A204.1 (cell line): ENCODE measurements around the gene TTYH1.
"Not testable (repeated sequence)": the region's sequence is repeated elsewhere in the genome, so short reads cannot be mapped to it uniquely, and the experiment has no call there.

ENCODE experiments used
- FAIRE-seq: peaks from 2 replicates; lab custom pipeline; 2012; peaks lifted over from hg19 to GRCh38; lab: Jason Lieb, UNC

Gene TTYH1

DNA sequence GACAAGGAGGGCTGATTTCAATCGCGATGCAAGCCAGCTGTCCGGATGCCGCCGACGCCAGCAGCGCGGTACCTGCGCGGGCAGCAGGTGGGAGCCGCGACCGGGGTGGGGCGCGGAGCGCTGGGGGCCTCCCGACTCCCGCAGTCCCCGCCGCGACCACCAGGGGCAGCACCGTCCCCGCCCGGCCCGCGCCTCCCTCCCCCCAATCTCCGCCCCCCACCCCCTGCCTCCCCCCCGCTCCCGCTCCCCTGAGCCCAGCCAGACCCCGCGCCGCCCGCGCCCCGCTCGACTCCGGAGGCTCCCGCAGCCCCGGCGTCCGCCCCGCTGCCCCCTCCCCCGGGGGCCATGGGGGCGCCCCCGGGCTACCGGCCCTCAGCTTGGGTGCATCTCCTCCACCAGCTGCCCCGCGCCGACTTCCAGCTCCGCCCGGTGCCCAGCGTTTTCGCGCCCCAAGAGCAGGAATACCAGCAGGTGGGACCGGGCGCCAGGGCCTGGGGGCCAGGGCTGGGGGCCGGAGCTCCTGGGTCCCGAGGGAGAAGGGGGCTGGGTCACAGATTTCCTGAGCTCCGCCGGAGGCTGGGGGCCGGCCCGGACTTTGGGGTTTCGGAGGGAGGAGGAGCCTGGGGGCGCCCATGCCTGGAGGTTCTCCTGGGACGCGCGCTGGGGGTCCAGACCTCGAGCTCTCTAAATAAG lies at the start of gene TTYH1:
Gene TTYH1, plus strand, starts transcription at position 257 of the 693 bp plus-strand sequence. Its CDS starts 89 bp downstream, at position 346.
- no peak for FAIRE-seq

DNA sequence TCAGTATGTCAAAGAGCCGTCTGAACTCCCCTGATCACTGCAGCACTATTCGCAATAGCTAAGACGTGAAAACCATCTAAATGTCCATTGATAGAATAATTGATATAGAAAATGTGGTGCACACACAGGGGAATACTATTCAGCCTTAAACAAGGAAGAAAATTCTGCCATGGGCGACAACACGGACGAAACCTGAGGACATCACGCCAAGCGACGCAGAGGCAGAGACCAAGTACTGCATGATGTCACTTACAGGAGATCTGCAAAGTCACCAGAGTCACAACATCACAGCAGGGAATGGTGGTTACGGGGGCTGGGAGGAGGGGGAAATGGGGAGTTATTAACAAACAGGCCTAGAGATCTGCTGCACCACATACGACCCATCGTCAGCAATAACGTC lies 49.5 kb upstream of the TTYH1 start:
- not testable (repeated sequence) for FAIRE-seq

DNA sequence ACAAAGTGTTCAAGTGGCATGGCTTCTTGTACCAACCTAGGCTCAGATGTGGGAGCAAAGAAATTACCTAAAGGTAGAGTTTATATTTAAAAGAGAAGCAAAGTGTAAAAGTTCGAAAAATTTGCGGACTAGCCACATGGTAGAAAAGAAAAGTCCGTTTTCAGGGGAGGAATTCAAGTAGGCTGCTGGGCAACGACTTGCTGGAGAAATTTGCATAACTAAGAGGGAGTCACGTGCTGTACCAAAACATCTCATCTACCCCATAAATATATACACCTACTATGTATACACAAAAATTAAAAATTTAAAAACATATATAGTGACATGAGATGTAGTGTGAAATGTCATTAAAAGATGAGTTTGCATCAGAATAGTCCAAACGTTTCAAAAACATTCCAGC lies 48.5 kb upstream of the TTYH1 start:
- no peak for FAIRE-seq

DNA sequence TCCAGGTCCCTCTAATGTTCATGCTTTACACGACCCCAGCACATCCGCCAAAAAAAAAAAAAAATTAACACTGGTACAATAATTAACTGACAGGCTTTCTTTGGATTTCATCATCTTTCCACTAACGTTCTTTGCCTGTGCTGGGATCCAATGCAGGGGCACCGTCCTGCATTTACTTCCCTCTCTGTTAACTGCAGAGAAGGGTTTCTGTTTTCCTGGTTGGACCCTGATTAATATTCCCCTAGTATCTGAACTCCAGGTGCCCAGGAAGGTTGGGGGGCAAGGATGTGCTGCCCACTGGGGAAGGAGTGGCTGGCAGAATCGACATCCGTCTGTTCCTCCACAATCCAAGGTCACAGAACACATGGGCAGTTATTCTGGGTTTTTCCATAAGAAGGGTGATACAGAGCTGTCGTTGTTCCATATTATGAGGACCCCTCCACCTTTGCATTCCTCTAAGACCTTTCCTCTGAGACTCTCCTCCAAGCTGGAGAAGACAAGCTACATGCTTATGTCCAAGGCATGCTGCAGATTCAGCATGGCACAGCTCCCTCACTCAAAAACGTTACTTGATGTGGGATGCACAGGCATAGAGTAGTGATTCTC lies 46.1 kb upstream of the TTYH1 start:
- no peak for FAIRE-seq

DNA sequence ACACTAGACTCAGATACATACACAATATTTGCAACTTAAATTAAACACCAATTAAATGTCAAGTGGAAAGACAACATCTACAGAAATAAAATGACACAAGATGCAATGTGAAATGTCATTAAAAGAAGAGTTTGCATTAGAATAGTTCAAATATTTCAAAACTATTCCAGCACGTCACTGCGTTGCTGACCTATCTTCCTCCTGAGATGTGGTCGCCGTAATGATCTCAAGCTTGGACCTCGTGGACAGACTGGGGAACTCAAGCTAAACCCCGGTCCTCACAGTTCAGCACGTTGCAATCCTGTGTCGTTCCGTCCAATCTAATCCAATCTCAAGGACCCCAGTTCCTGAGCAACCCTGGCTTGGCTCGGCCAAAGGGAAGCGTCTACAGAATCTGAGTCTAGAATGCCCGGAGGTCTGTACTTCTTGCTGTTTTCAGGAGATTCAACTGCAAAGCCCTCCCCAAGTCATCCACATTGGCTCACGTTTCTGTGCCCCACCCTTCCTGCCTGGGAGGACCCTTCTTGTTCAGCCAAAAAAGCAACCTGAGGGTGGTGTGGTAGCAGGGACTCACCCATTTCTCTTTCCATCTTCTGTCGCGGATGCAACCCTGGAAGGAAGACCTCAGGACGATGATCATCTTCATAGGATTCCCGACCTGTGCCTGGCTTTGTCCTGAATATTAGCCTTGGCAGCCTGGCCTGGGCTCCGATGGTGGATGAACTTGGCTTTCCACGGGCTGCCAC lies 45.4 kb upstream of the TTYH1 start:
- FAIRE-seq: not testable (repeated sequence)

DNA sequence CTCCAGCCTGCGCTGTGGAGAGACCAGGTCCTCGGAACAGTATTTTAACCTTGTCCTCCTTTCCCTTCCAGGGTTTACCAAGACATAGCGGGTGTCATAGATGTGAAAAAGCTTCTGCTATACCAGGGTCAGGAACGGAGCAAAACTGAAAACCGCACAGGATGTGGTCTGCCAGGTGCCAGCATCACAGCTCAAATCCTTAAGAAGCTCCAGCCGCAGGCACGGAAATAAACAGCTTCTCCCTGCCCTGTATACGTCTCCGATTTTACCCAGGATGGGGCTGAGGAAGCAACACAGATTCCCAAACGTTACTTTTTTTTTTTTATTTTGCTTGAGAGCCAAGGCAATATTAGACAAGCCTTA lies 44.8 kb upstream of the TTYH1 start:
- FAIRE-seq: not testable (repeated sequence)

DNA sequence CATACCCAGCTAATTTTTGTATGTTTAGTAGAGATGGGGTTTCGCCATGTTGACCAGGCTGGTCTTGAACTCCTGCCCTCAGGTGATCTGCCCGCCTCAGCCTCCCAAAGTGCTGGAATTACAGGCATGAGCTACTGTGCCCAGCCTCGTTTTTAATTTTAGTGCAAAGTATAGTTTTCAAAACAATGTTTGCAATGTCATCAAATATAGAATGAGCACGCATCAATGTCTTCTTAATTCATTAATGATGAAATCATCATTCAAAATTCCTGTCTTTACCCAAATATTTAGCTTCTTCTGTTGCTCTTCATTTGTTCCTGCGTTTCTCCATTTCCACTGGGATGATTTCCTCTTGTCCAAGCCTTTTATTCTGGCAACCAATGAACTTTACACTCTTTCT lies 43.8 kb upstream of the TTYH1 start:
- FAIRE-seq: not testable (repeated sequence)

DNA sequence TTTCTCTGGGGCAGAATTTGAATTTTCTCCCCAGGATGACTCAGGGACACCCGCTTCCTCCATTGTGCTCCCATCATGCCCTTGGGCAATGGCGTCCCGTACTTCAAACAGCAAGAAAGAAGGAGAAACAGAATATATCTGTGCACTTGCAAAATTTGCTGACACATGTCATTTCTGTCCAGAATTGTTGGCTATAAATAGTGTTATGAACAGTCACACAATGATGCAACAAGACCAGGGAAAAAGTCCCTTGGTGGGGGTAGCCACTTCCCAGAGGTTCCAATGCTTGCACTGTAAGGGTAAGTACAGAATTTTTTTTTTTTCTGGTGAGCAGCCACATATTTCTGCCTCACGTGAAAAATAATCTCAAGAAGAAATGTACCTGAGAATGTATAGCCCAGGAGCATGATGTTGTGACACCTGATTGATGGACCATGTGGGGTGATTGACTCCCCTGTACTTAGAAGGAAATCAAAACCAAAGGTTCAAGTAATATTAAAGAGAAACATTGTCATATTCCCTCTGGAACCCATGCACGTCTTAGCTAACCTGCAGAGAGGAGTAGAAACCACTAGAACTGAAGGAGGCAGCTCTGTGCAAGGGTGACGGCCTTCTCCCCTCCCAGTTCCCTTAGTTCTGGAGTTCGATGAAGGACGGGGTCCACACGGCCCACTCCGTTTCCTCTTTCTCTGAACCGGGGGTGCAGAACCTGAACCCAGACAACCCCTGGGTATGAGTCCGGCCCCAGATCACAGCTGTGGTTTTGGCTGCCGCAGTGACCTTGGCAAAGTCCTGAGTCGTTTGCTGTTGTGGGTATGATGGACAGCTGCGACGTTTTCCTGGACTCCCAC lies 41.3 kb upstream of the TTYH1 start:
- FAIRE-seq: no peak

DNA sequence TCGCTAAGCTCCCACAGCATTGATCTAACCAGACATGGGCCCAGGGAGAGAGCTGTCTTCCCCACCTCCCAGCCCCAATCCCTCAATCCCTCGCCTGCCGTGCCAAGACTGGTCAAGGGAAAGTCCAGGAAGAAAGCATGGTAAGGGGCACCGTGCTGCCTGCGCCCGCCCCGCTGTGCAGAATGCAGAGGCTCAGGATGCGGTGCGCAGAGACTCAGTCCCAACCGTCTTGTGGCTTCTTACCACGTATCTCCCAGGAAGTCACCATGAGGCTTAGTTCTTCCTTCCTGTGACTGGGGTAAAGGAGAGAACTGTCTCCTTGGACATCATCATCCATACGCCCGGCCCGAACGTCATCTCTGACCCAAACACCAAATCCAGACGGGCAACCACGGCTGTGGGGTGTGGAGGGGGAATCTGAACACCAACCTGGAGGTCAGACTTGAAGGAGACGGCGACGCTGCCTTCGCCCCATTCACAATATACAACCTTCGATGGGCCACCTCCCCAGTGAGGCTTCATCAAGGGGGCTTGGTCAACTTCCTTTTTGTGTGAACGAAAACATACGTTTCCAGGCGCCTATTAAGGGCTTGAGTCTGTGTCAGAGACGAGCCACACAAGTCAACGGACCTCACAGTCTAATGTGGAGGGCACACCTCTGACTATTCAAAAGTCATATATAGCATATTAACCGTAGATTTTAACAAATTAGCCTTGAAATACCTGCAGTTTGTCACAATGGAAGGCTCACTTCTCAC lies 39.9 kb upstream of the TTYH1 start:
- not testable (repeated sequence) for FAIRE-seq

DNA sequence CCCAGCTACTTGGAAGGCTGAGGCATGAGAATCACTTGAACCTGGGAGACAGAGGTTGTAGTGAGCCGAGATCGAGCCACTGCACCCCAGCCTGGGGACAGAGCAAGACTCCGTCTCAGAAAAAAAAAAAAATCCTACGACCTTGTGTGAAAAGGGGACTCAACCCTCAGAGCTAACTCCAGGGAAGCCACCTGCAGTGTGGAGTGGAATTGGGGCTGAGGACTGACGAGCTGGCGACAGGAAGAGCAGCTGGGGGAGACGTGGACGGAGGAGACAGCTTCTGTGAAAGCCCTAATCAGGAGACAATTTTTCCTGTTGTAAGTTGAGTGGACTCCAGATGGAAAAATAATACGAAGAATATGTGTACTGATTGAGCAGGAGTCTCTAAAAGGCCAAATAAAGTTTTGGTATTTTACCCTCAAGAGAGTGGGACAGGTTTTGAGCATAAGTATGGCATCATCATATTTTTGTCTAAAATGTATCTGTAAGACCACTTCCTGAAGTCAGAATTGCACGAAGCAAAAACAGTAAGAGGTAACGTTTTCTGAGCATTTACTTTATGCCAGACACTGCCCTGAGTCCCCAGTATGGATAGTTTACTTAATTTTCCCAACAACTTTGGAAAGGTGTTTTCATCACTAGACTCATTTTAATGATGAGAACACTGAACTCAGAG lies 38.5 kb upstream of the TTYH1 start:
- no peak for FAIRE-seq

DNA sequence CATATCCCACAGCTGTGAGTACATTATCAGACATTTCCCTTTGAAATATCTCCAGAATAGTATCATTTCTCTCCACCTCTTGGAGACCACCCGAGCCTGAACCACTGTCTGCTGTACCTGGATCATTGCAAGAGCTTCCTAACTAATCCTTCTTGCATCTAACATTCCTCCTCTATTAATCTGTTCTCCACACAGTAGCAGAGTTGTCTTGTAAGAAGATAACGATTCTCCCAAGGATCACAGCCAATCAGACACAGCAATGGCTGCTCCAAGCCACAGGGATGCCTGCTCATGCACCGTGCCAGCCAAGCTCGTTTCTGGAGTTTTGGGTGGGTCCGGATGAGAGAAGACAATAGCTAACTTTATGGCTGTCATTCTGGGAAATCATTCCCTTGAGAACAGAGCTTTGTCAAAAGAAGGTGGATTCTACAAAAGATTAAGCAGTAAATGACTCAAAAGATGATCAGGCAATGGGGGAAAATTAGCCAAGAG lies 36.0 kb upstream of the TTYH1 start:
- FAIRE-seq: no peak

DNA sequence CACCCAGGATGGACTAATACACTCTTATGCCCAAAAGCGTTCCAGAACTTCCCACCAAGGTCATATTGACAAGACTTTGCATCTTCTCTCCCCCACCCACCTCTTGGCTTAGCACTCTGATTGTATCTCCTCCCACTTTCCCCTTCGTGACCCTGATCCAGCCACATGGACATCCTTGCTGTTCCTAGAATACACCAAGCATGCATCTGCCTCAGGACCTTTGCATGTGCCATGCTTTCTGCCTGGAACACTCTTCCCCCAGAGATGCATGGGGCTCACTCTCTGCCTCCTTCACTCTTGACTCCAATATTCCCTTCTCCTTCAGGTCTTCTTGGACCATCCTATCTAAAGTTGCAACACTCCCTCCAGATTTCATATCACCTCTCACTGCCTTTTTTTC lies 34.4 kb upstream of the TTYH1 start:
- FAIRE-seq: no peak

DNA sequence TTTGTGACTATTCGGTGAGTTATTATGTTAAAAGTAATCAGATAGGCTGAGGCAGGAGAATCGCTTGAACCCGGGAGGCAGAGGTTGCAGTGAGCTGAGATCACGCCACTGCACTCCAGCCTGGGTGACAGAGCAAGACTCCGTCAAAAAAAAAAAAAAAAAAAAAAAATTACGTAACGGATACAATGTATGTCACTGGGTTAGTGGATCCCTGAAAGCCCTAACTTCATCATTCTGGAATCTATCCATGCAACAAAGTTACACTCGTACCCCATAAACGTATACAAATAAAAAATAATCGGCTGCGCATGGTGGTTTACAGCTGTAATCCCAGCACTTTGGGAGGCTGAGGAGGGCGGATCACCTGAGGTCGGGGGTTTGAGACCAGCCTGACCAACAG lies 33.2 kb upstream of the TTYH1 start:
- not testable (repeated sequence) for FAIRE-seq

DNA sequence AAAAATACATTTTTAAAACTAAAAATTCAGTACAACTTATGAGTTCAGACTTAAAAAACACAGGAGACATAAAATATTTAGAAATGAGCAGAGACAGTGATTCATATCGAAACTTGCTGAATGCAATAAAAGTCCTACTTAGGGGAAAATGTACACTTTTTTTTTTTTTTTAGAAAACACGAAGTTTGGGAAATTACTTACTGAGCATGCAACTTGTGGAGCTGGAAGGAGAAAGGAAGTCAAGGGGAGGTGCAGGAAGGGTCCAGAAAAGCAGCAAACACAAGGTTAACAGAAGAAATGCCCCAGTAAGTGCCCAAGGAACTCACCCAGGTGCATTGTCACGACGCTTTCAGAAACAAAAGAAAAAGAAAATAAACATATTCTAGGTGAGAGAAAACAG lies 31.9 kb upstream of the TTYH1 start:
- FAIRE-seq: no peak

DNA sequence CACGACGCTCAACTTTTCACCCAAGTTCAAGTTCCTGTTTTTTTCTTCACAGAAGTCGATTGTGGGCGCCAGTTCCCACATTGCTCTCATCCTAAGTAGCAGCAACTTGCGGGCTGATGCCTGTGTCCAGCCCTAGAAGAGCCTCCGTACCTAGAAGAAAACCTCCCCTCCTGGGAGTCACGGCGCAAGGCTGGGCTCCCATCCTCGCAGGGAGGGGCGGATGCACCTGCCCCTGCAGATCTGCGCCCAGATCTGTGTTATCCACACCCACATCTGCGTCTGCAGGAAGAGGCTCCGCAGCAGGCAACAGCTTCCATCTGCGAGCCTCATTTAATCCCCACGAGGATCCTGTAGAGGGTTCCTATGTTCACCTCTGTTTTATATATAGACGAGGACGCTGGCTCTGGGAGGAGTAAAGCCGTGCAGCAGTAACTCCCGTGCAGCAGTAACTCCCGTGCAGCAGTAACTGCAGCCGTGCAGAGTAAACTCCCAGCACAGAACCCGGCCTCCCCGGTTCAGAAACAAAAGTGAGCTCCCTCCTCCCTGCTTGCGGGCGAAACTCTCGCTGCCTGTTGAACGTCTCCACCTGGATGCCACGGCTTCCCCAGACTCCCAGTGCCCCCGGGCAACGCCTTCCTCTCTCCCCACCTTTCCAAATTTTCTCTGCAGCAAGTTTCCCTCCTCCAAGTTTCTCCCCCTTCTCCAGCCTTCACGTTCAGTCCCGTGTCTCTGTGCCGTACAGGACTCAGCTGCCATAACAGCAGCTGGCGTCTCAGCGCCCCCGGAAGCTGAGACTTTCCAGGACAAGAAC lies 27.1 kb upstream of the TTYH1 start:
- FAIRE-seq: no peak

DNA sequence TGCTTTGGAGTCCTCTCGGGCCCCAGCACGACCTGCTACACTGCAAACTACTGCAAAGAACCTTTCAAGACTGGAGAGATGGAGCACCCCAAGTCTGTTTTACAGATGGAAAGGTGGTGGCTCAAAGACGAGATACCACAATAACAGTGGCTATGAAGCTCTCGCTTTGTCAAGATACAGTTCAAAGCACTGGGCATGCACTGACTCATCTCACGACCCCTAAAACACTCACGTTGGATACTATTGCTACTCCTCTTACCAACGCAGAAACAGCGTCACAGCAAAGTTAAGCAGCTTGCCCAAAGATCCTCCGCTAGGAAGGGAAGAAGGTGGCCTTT lies 26.5 kb upstream of the TTYH1 start:
- no peak for FAIRE-seq

DNA sequence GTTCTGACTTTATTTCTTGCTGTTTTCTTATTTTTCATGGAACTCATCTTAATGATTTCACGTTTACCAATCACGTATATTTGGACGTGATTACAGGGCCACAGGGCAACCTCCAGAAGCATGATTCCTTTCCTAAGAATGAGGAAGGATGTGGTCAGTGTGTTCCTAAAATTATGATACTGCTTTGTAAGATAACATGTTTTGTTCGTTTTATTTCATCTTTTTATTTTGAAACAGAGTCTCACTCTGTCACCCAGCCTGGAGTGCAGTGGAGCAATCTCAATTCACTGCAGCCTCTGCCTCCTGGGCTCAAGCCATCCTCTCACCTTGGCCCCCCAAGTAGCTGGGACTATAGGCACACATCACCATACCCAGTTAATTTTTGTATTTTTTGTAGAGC lies 25.7 kb upstream of the TTYH1 start:
- FAIRE-seq: no peak

DNA sequence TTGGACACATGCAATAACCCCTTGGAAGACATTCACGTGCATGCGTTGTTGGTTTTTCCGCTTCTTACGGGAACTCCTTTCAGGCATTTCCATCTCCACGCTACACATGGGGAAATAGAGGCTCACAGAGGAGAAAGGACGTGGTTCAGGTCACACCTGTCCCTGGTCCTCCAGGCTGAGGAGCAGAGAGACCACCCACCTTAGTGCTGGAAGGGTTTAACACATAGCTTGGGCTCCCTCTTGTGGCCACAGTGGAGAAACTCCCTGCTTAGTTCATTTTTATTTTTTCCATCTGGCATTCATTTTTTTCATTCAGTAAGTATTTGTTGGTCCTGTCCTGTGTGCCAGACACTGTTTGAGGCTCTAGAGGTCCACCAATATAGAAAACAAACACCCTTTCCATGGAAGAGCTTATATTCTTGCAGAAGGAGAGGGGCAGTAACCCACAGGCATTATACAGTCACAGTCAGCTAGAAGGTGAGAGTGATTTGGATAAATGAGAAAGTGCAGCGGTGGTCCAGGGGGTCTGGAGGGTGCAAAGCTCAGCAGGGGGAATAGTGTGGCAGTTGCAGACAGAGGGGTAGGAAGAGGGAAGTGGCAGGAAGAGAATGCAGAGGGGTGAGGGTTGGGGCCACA lies 24.2 kb upstream of the TTYH1 start:
- FAIRE-seq: no peak

DNA sequence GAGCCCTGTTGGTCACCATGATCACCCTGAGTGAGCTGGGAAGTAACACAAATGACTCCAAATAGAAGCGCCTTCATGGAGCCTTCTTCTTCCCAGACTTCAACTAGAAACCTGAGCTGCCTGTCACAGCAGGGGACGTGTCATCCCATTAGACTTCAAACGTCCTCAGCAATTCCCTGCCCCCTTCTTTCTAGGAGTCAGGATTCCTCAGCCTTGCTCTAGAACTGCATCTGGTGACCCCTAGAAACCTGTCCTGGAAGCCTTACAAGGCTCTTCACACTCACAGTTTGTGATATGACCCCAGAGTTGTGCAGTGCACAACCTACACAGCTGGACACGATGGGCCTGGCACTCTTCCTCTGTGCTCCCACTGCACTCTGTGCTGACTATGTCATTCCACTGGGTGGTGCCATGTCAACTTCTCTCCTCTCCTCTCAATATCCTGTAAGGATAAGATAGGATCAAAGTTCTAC lies 23.6 kb upstream of the TTYH1 start:
- no peak for FAIRE-seq

DNA sequence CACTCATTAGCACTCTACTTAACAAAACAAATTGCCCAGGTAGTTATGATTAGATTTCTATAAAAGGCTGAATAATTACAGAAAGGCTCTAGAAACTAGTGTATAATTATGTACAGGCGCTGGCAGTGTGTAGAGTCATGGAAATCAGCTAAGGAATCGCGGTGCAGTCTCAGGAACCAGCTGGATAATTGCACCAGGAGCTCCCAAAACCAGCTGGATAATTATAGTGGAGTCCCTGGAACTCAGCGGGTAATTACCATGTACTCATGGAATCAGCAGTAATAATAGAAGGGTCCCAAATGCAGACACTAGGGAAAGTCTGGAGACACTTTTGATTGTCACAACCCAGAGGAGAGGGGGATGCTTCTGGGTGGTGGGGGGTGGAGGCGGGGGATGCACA lies 23.2 kb upstream of the TTYH1 start:
- no peak for FAIRE-seq
